Measurements from ENCODE around the gene PLEKHA7. TPM values are rescaled to one million over a fixed set of nuclear protein-coding genes. Genes with fewer than 3 reads are reported as not detected.

Gene PLEKHA7
- total and polyA plus RNA-seq, 2 of the 8 experiments (the other 6 are each of a cell fraction or from before 2014, with no cell fraction given): 11.4 to 25.6 TPM

GRCh38 chr11:16783321-16783801, 230.9 kb downstream of the PLEKHA7 start:
- Histone ChIP-seq H3K36me3 (ENCODE audit: control insufficient read depth in 2 of 4, insufficient read depth in 4 of 4, low read length in 3 of 4) (peaks cover 0 to 4% (median 0%) of the 10 kb centered on the region in 4 experiments; a peak in 1 of 8 replicates), H2BK12ac (ENCODE audit: low read depth, low read length) (no peak overlapping the region), H2AK5ac (ENCODE audit: low read depth, low read length) (no peak overlapping the region), H4K8ac (ENCODE audit: extremely low read depth, insufficient read depth, low read length) (no peak overlapping the region), H3K4me2 (ENCODE audit: insufficient read depth in 1 of 2, low read depth in 2 of 2, low read length in 2 of 2) (no peak overlapping the region), H3K23me2 (ENCODE audit: low read depth, low read length) (peaks cover 3% of the 10 kb centered on the region; the same call in 1 of the 2 replicates), H3K14ac (ENCODE audit: insufficient read length) (no peak overlapping the region), H2AFZ (ENCODE audit: low read length) (no peak overlapping the region), H3K56ac (replicated peaks; ENCODE audit: insufficient read length, low read depth, low read length) (no peak overlapping the region), H3K27me3 (replicated peaks in 1 of 4; ENCODE audit: control insufficient read depth in 3 of 4, extremely low read depth in 1 of 4, insufficient read depth in 3 of 4, low read length in 3 of 4) (no peaks in the 10 kb centered on the region), H4K20me1 (replicated peaks in 1 of 2; ENCODE audit: control insufficient read depth in 1 of 2, insufficient read depth in 2 of 2, low read length in 2 of 2) (peaks cover 0 to 4% of the 10 kb centered on the region in 2 experiments), H4K5ac (ENCODE audit: insufficient read length, low read depth, low read length) (no peak overlapping the region), H3K4me3 (ENCODE audit: extremely low read depth in 1 of 4, insufficient read depth in 2 of 4, low read depth in 3 of 4, low read length in 4 of 4) (no peak overlapping the region), H2BK120ac (replicated peaks; ENCODE audit: low read depth, low read length) (no peak overlapping the region), H3K27ac (ENCODE audit: low read depth, low read length) (no peak overlapping the region), H3K9ac (replicated peaks in 1 of 4; ENCODE audit: extremely low read depth in 1 of 4, low read depth in 3 of 4, low read length in 3 of 4) (no peak overlapping the region), H3K79me2 (ENCODE audit: control insufficient read depth in 1 of 2, insufficient read depth in 2 of 2, low read length in 2 of 2) (no peaks in the 10 kb centered on the region), H4K91ac (replicated peaks; ENCODE audit: insufficient read length, low read length) (no peak overlapping the region), H3K4ac (replicated peaks; ENCODE audit: insufficient read length, low read depth, low read length) (no peak overlapping the region), H3K4me1 (replicated peaks in 1 of 4; ENCODE audit: control insufficient read depth in 3 of 4, insufficient read depth in 4 of 4, low read length in 3 of 4) (no peaks in the 10 kb centered on the region; a peak in 1 of 7 replicates), H2BK15ac (ENCODE audit: low read length) (no peak overlapping the region), H3K18ac (ENCODE audit: extremely low read depth, low read length) (no peak overlapping the region), H2BK5ac (ENCODE audit: low read depth, low read length) (no peak overlapping the region; the same call in 1 of the 2 replicates), H3K23ac (ENCODE audit: insufficient read length) (no peak overlapping the region), H2BK20ac (ENCODE audit: low read length) (no peak overlapping the region), H3K79me1 (ENCODE audit: low read depth, low read length) (no peaks in the 10 kb centered on the region), H3K9me3 (ENCODE audit: insufficient read depth in 2 of 2, low read depth in 1 of 2, low read length in 1 of 2) (no peaks in the 10 kb centered on the region)
- FAIRE-seq (no peak), DNase-seq (ENCODE audit: low read depth in 1 of 2, low spot score in 2 of 2) (no peak)
- ChIA-PET CTCF (ENCODE audit: partially characterized antibody) (interaction anchor here (0.9 to 10.7 kb wide), 11 partner anchors 10 to 279 kb away, joined by 3 to 119 read pairs (median 8); no protein-coding TSS in a partner anchor), POLR2A (ENCODE audit: partially characterized antibody) (interaction anchor here (1.3 to 1.4 kb wide), 2 partner anchors 17 to 294 kb away, joined by 4 read pairs; partner anchors contain the start of gene RPS13)
- 91% methylated on average over 19 of the region's 22 CpGs; no CpG with 5 or more reads in 1 of the 2 experiments for WGBS, 2 experiments (ENCODE audit: extremely low coverage in 1 of 2, insufficient coverage in 1 of 2, insufficient read length in 1 of 2, insufficient replicate concordance in 2 of 2, low coverage in 1 of 2, low lambda C conversion rate in 2 of 2, missing lambda C conversion rate in 1 of 2)
- TF ChIP-seq CTCF (IDR thresholded peaks at IDR 0.05; ENCODE audit: control extremely low read depth in 1 of 3, insufficient read depth in 1 of 3, low read depth in 1 of 3, low read length in 3 of 3): no peak
- no peak for TF ChIP-seq RFX5 (IDR thresholded peaks at IDR 0.05; ENCODE audit: borderline replicate concordance, low read depth, low read length)
- no peak for TF ChIP-seq EGR1 (IDR thresholded peaks at IDR 0.05; ENCODE audit: borderline replicate concordance, low read depth, low read length)
- no peak for TF ChIP-seq TCF12 (IDR thresholded peaks at IDR 0.05; ENCODE audit: low read depth, low read length)
- TF ChIP-seq TAF7 (optimal IDR thresholded peaks at IDR 0.05; ENCODE audit: borderline replicate concordance, low read depth, low read length): no peak
- TF ChIP-seq BCL11A (IDR thresholded peaks at IDR 0.05; ENCODE audit: low read depth in 2 of 2, low read length in 2 of 2): no peak
- no peak for TF ChIP-seq TEAD4 (IDR thresholded peaks at IDR 0.05; ENCODE audit: low read depth, low read length)
- no peak for TF ChIP-seq SP4 (IDR thresholded peaks at IDR 0.05; ENCODE audit: low read length)
- no peak for TF ChIP-seq E2F6 (IDR thresholded peaks at IDR 0.05)
